Right kidney (tissue), 9 donors: ENCODE measurements around the gene DGKQ.
A peak's percentile ranks its signal among the peaks of the same experiment; 100 is the strongest.

Experiments
- DNase-seq: peaks from one replicate; pipeline ENCODE4 v3.0.0-alpha.2; 2016
- long read RNA-seq, 8 donors: transcript quantifications; one replicate each; lab custom pipeline, GENCODE V29; 2026

DGKQ gene
- long read RNA-seq, donor 1, result 0 reads
- long read RNA-seq, donor 2, result 0 reads
- long read RNA-seq, donor 3, result 0 reads
- long read RNA-seq, donor 4, result 0 reads
- long read RNA-seq, donor 5, result 0 reads
- long read RNA-seq, donor 6, result 0 reads
- long read RNA-seq, donor 7, full-length matches to known transcripts, result 2 of 2 reads
- long read RNA-seq, donor 7, partial matches to known transcripts, result 0 of 2 reads
- long read RNA-seq, donor 7, other reads (novel, unspliced or antisense), result 0 of 2 reads
- long read RNA-seq, donor 8, full-length matches to known transcripts, result 1 of 1 reads
- long read RNA-seq, donor 8, partial matches to known transcripts, result 0 of 1 reads
- long read RNA-seq, donor 8, other reads (novel, unspliced or antisense), result 0 of 1 reads

- DNase-seq, result peak; percentile 39
These were observed at the start of gene DGKQ for GRCh38 chr4:973431-974397. TSS of gene DGKQ (minus strand) at chr4:973569. CDS start at chr4:973482, 87 bp downstream.

- DNase-seq, result no peak
These were observed 49.3 kb upstream of the DGKQ start for GRCh38 chr4:1022739-1023066.

GRCh38 chr4:1022051-1022738 lies 48.8 kb upstream of the DGKQ start:
- no peak for DNase-seq

GRCh38 chr4:1021386-1022050 lies 48.1 kb upstream of the DGKQ start:
- DNase-seq, result no peak

GRCh38 chr4:1019729-1020470 lies 46.5 kb upstream of the DGKQ start:
- DNase-seq, result no peak

GRCh38 chr4:1019320-1019719 lies 46.0 kb upstream of the DGKQ start:
- DNase-seq, result no peak

- no peak for DNase-seq
These were observed 45.0 kb upstream of the DGKQ start for GRCh38 chr4:1018147-1019020.

- DNase-seq, result no peak
These were observed 44.3 kb upstream of the DGKQ start for GRCh38 chr4:1017706-1018105.

GRCh38 chr4:1017211-1017610 lies 43.8 kb upstream of the DGKQ start:
- no peak for DNase-seq

GRCh38 chr4:1015746-1016145 lies 42.4 kb upstream of the DGKQ start:
- DNase-seq, result no peak

GRCh38 chr4:1015179-1015578 lies 41.8 kb upstream of the DGKQ start:
- DNase-seq, result no peak

- DNase-seq, result peak; percentile 64
These were observed 41.2 kb upstream of the DGKQ start for GRCh38 chr4:1014291-1015167.

- DNase-seq, result no peak
These were observed 40.1 kb upstream of the DGKQ start for GRCh38 chr4:1013225-1014073.

- DNase-seq, result peak; percentile 65
These were observed 38.8 kb upstream of the DGKQ start for GRCh38 chr4:1012034-1012739.

- no peak for DNase-seq
These were observed 38.3 kb upstream of the DGKQ start for GRCh38 chr4:1011666-1012033.

GRCh38 chr4:1011022-1011665 lies 37.8 kb upstream of the DGKQ start, which contains the start of gene FGFRL1:
TSS of gene FGFRL1 (plus strand) at chr4:1011626. CDS start at chr4:1012486, 860 bp downstream.
- DNase-seq, result peak; percentile 83

- peak; percentile 75 for DNase-seq
These were observed 37.1 kb upstream of the DGKQ start for GRCh38 chr4:1010395-1011021.
